Left forelimb (tissue), 1 donor: Measurements from ENCODE around the gene ATP12A.
"Not testable (repeated sequence)": the region's sequence is repeated elsewhere in the genome, so short reads cannot be mapped to it uniquely, and the experiment has no call there.

ENCODE experiments used
- DNase-seq: peaks from one replicate; pipeline ENCODE4 v3.0.0-alpha.2; 2018; ENCODE audit warnings: low spot score

ATP12A gene

DNA sequence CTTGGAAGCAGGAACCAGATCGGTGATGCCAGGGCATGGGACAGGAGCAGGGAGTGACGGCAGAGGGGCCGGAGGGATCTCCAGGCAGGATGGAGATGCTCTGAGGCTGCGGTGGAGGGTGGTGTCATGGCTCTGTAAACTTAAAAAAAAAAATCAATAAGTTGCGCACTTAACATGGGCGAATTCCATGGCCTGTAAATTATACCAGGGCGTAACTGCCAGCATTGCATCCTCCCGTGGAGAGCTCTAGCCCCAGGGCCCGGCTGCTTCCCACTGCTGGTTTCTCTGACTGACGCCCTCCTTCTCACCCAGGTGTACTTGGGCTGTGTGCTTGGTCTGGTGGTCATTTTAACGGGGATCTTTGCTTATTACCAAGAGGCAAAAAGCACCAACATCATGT, 8.7 kb downstream of the ATP12A start:
- DNase-seq = no peak

DNA sequence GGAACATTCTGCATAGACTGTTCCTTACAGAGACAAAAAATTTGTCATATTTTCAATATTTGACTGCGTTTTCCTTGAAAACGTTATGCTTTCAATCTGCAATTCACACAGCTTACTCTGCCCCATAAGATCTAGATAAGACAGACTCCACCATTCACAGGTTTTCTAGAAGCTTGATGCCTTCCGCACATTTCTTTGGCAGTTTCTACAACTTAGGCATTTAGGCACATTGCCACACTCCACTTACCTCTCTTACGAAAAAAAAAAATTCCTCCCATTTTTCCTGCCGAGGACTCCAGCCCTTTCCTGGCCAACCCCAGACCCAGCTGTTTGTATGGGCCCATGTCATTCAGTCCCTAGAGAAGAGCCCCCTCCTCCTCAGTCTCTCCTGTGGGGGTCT, 11.2 kb downstream of the ATP12A start:
- DNase-seq = no peak

DNA sequence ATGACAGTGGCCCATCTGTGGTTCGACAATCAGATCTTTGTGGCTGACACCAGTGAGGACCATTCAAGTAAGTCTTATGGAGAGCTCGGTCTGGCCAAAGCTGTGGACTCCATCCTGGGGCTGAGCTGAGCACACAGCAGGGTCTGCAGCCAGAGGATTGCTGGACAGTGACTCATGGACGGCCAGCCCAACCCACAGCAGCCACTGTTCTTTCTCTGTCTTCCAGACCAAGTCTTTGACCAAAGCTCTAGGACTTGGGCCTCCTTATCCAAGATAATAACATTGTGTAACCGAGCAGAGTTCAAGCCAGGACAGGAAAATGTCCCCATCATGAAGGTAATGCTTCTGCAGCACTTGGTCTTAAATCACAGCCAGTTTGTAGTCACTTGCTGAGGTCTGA, 12.4 kb downstream of the ATP12A start:
- DNase-seq = no peak

DNA sequence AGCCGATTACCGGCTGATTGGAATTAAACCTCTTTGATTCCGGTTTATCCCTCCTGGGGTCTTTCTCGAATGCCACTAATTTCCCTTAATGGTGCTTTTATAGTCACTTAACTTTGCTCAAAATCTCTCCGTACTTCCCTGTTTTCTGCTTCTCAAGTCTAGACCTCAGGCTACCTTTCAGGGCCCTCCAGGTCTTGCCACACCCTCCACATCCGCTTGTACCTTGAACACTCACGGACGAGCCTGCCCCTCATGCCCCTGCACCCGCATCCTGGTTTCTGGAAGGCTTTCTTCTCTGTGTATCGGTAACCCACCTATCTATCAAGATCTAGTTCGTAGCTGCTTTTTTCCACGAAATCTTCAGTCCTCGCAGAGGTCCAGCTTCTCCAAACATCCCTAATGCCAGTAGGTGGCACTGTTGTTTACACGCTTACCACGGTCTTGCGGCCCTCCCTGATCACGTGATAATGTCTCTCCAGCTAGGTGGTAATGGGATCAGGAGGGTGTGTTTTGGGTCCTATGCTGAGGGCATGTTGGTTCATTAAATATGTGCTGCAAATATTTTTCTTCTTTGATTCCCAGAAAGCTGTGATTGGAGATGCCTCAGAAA, 13.8 kb downstream of the ATP12A start:
- DNase-seq = no peak

DNA sequence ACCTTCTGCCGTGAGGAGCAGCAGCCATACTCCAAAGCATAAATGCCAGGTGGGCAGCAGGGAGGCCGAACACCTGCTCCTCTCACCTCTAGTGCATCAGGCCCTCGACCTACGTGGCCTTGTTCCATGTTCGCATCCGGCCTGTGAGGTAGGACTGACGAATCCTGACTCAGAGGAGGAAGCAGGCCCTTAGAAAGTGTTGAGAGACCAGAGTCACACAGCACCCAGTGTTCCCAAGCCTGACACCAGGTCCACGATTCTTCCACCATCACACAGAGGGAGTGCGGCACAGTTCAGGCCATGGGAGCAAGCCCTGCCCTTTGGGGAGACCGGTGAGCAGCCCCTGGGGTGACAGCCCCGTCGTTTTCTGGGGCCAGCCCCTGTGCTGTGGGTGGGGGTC, 14.7 kb downstream of the ATP12A start:
- DNase-seq = no peak

DNA sequence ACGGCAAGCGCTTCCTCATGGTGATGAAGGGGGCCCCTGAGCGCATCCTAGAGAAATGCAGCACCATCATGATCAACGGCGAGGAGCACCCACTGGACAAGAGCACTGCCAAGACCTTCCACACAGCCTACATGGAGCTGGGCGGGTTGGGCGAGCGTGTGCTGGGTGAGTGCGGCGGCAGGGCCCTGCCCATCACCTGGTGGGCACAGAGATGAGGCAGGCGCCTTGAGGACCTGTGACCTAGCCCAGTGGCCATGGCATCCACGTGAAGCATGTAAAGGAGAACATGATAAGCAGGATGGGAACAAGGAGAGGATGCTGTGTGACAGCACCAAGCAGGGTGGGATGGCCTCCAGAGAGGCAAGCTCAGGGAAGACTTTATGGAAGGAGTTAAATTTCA, 18.5 kb downstream of the ATP12A start:
- DNase-seq = no peak

DNA sequence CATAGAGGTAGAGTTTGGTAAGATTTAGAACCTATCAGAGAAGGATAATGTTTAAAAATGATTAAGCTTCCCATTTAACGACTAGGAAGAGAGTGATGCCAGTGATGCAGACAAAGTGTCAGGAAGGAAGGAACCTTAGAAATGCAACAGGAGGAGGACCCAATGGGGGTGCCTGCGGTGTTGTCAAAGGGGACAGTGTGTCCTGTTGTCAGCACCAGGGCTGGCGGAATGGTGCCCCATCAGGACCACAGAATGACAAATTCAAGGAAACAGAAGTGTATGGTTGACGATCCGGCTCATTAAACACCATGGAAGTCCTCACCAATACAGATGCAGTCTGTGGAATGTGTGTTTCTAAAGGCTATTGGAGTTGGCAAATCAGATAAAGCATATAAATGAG, 19.3 kb downstream of the ATP12A start:
- no peak for DNase-seq

DNA sequence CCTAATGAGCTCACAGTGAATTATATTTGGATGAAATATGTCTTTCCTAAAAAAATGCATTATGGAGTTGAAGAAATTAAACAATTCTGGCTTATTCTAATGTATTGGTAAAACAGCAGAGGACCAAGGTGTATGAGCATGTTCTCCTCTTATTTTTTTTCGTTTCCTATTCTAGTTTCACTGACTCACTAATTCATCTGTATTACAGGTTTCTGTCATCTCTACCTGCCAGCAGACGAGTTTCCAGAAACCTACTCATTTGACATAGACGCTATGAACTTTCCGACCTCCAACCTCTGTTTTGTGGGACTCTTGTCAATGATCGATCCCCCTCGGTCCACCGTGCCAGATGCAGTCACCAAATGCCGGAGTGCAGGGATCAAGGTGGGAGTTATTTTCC, 20.3 kb downstream of the ATP12A start:
- no peak for DNase-seq

DNA sequence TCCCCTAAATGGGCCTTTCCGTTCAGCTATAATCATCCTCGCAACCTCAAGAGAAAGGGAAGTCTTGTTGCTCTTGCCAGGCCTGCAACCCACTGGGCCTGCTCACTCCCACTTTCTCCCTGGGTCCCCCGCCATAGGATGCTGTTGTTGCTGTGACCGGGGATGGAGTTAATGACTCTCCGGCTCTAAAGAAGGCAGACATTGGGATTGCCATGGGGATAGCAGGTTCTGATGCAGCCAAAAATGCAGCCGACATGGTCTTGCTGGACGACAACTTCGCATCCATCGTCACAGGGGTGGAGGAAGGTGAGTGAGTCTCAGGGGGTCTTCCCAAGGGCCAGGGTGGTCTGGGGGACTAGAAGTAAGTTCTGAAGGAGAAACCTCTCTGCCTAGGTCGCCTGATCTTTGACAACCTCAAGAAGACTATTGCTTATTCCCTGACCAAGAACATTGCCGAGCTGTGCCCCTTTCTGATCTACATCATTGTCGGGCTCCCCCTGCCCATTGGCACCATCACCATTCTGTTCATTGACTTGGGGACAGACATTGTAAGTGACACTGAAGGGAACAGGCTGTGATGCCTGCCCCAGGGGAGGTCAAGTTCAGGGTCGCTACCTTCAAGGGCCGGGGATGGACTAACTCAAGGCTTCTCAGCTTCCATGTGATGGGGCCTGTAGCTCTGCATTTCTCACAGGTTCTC, 26.8 kb downstream of the ATP12A start:
- no peak for DNase-seq

DNA sequence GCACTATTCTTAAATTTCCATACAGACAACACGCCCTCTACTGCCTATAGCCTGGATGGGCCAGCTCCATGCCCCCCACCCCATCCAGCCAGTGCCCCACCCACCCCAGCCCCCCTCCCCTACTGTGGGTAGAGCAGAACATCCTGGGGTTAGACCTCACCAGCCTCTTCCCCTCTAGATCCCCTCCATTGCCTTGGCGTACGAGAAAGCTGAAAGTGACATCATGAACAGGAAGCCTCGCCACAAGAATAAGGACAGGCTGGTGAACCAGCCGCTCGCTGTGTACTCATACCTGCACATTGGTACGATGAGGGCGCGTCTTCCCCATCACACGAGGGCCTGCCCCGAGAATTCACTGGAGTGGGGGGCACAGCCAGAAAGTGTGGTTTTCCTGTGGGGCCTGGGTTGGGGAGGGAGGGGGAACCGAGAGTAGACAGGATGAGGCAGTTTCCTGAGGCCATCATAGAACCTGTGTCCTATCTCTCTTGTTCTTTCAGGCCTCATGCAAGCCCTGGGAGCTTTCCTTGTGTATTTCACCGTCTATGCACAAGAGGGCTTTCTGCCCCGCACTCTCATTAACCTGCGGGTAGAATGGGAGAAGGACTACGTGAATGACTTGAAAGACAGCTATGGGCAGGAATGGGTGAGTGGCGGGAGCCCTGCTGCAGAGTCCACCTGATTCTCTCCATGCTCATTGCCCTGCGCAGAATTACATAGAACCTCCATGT, 29.1 kb downstream of the ATP12A start:
- no peak for DNase-seq

DNA sequence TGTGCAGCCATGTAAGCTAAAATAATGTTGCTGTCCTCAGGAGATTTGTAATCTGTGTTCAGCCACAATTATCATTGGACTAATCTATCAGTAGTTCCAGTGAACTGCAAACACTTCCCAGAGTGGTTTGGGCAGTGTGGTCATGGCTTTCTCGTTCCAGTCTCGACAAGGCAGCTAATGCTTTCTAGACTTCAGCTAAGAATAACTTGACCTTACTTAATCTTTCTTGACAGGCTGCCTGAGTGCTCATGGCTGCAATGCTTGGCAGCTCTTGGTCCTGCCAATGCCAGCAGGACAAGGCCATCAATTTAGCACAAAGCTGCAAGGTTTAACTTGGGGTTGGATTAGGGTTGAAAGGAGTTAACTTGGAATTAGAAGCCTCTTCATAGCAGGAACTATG, 32.8 kb downstream of the ATP12A start:
- DNase-seq = no peak

DNA sequence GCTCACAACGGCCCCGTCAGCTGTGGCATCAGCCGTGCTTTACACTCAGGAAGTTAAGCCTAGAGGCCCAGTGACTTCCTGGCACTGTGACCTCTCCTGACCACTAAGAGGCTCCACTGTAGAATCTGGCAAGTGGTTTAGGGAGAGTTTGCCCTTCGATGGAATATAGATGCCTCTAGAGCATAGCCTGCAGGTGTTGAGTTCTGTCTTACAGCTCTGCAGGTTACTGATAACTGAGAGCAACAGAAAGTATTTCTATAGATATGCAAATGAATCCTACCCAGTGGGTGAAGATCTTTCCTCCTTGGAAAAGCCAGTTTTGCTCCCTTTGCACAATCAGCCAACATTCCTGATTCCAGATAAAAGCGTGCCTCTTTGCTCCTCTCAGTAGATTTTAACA, 35.8 kb downstream of the ATP12A start:
- no peak for DNase-seq

DNA sequence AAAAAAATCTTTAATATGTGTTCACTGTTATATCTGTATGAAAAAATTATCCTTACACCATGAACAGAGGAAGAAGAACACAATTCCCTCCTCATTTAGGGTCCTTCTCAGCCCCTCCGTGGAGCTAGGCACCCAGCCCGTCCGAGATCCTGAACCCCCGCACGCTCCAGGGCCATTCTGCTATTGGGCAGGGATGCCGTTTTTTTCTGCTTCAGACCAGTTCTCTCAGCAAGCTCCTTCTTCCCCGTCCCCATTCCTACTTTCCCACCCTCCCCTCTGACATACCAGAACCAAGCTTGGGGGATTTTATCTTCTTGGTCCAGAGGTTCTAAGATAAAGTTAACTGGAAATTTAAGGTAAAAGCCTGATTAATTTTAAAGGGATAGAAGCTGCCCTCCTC, 36.2 kb downstream of the ATP12A start:
- no peak for DNase-seq

DNA sequence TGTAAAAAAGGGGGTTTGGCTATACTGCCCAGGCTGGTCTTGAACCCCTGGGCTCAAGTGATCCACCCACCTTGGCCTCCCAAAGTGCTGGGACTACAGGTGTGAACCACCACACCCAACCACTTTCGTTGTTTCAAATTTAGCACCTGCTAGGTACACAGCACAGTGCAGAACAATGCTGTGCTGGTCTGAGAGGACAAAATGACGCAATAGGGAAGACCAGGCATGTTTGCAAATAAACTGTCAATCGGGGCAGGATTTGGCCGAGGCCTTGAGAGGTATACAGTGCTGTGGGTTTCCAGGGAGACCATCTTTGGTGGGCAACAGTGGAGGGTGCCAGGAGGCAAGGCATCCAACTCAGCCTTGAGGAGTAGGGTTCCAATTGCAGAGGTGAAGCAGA, 37.0 kb downstream of the ATP12A start:
- DNase-seq = no peak

DNA sequence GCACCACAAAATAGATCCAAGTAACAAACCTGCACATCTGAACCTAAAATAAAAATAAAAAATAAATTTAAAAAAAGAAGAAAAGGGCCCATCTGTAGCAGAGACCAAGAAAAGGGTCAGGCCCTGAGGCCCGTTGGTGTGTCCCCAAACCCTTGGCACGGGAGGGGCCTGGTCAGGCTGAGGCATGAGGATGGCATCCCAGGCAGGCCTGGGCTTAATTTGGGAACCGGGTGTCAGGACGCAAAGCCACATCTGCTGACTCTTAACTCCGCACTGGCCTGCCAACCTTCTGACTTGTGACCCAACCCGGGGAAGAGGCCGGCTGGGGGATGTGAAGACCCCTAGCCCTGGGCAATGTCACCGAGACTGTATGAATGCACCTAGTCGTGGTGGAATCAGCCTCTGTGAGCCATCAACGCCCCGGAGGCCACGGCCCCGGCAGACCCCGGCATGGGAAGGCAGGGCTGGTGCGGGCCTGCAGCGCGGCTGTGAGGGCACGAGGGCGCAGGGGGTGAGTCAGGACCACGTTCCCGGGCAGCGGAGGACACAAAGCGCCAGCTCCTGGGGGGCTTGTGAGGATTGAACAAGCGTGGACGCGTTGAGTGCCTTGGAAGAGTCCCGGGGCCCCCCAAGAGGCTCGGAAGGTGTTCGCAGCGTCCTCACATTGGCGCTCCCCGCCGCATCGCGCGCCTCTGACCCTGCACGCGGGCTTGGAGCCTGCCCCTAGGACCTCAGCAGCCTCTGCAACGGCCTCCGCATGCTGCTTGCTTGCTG, 38.2 kb downstream of the ATP12A start:
- no peak for DNase-seq

DNA sequence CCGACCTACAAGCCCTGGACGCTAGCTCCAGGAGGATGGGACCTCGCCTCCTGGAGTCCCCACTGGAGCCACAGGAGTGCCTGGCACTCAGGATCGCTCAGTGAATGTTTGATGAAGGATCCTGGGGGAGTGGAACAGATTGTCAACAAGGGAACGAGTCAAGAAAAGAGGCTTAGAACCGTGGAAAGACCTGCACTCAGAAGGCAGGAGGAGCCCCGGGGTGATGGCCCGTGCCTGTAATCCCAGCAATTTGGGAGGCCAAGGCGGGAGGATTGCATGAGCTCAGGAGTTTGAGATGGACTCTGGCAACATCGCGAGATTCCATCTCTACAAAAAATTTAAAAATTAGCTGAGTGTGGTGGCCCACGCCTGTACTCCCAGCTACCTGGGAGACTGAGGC, 38.9 kb downstream of the ATP12A start:
- DNase-seq = no peak

DNA sequence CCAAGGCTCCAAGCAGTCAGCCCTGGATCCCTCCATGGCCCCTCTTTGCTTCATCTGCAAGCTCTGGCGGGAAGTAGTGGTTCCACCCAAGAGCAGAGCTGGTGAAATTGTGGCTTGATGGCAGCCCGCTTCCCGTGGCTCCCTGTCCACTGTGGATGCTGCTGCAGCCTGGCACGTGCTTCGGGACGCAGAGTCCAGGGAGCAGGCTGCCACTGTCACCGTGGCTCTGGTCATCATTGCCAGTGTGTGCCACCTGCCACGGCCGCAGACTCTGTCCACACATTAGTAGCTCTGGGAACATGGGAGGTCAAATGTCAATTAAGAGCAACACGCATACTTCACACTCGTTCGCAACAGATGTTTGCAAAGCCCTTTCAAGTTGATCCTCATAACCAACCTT, 43.0 kb downstream of the ATP12A start:
- no peak for DNase-seq

DNA sequence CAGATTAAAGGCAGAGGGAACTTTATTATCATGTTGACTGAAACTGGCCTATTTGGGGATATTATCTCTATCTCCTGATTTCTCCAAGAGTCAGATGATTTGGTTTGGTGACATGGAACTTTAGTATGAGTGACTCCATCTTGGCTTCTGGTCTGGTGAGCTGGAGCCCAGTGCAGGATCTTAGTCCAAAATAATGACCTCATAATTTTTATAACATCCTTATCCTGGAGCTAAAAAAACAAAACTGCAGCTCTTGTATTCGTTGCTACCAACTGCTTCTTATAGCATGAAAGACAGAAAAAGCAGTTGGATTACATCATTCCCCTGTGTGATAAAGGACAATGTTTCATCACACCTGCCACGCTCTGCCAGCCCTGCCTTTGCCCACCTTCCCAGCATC, 44.5 kb downstream of the ATP12A start:
- DNase-seq = no peak

DNA sequence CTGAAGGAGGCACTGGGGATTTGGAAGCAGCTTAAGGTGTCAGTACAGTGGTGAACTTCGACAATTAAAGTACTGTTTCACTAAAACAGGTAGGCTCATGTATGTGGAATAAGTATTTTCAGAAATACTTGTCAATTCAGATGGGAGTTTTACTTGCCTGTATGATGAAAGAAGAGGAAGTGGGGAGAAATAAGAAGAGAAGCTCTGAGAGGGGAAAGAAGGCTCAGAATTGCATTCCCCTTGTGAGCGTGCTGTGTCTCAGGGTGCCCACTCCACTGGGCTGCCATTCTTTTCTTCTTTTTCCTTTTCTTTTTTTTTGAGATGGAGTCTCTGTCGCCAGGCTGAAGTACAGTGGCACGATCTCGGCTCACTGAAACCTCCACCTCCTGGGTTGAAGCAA, 45.2 kb downstream of the ATP12A start:
- DNase-seq = no peak

DNA sequence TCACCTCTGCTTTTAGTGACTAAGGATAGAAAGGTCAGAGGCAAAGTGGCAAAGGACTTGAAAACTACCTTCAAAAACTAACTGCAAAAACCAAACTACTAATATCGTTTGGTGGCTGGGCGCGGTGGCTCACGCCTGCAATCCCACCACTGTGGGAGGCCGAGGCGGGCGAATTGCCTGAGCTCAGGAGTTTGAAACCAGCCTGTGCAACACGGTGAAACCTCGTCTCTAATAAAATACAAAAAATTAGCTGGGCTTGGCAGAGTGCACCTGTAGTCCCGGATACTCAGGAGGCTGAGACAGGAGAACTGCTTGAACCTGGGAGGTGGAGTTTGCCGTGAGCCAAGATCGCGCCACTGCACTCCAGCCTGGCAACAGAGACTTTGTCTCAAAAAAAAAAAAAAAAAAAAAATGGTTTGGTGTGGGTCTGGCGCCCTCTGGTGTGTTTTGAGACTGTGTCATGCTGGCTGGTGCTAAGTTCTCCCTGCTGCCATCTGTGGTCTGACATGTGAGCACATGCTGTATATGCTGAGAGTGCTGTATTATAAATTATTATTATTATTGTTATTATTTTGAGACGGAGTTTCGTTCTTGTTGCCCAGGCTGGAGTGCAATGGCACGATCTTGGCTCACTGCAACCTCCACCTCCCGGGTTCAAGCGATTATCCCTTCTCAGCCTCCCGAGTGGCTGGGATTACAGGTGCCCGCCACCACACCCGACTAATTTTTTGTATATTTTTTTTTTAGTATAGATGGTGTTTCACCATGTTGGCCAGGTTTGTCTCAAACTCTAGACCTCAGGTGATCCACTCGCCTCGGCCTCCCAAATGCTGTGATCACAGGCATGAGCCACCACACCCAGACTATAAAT, 47.8 kb downstream of the ATP12A start:
- no peak for DNase-seq

DNA sequence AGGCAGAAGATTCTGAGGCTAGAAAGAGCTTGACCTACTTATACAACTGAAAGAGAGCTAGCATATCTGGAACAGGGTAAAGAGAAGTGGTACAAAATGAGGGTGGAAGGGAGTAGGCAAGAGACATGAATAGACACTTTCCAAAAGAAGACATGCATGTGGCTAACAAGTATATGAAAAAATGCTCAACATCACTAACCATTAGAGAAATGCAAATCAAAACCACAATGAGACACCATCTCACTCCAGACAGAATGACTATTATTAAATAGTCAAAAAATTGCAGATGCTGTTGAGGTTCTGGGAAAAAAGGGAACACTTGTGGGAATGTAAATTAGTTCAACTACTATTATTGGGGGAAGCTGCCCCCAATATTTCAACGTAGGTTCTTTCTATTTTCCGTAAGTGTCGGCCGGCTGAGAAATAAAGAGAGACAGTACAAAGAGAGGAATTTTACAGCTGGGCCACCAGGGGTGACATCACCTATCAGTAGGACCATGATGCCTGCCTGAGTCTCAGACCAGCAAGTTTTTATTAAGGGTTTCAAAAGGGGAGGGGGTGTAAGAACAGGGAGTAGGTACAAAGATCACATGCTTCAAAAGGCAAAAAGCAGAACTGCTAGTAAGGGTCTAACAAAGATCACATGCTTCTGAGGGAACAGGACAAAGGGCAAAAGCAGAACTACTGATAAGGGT, 50.8 kb downstream of the ATP12A start:
- not testable (repeated sequence) for DNase-seq
